ENCODE results near the gene TMEM184B.

The TMEM184B gene

GRCh38 chr22:38221407-38221806, 51.4 kb downstream of the TMEM184B start:
- DNase-seq = no peak

GRCh38 chr22:38220653-38221386, 52.0 kb downstream of the TMEM184B start:
- DNase-seq = no peak

- DNase-seq = no peak
Measured at GRCh38 chr22:38220163-38220562, 52.6 kb downstream of the TMEM184B start.

- DNase-seq = no peak
Measured at GRCh38 chr22:38219632-38220031, 53.2 kb downstream of the TMEM184B start.

GRCh38 chr22:38218661-38219622, 53.9 kb downstream of the TMEM184B start:
- DNase-seq = peak; percentile 76

- DNase-seq = no peak
Measured at GRCh38 chr22:38215156-38216038, 57.4 kb downstream of the TMEM184B start.

- DNase-seq = peak; percentile 75
Measured at GRCh38 chr22:38214302-38215056, 58.3 kb downstream of the TMEM184B start.

GRCh38 chr22:38213990-38214301, 58.9 kb downstream of the TMEM184B start:
- no peak for DNase-seq

GRCh38 chr22:38213319-38213989, 59.4 kb downstream of the TMEM184B start:
- DNase-seq = no peak

- no peak for DNase-seq
Measured at GRCh38 chr22:38212442-38212841, 60.4 kb downstream of the TMEM184B start.

- no peak for DNase-seq
Measured at GRCh38 chr22:38211556-38211955, 61.3 kb downstream of the TMEM184B start.

GRCh38 chr22:38208551-38208968, 64.2 kb downstream of the TMEM184B start:
- no peak for DNase-seq

- DNase-seq = no peak
Measured at GRCh38 chr22:38207898-38208432, 64.8 kb downstream of the TMEM184B start.

GRCh38 chr22:38205261-38206128, 67.3 kb downstream of the TMEM184B start:
- DNase-seq = no peak

- no peak for DNase-seq
Measured at GRCh38 chr22:38204784-38205183, 68.0 kb downstream of the TMEM184B start.

- DNase-seq = no peak
Measured at GRCh38 chr22:38203855-38204514, 68.8 kb downstream of the TMEM184B start.

GRCh38 chr22:38203090-38203810, 69.6 kb downstream of the TMEM184B start:
- DNase-seq = peak; percentile 53

GRCh38 chr22:38202437-38203089, 70.2 kb downstream of the TMEM184B start:
- DNase-seq = peak; percentile 73

Data from stimulated activated CD4-positive, alpha-beta T cell treated with anti-CD3 and anti-CD28 coated beads, Interleukin-15, amount 100 ng/mL, for 24 hours (primary cell).